ENCODE data around the gene EML4.

Gene EML4

DNA sequence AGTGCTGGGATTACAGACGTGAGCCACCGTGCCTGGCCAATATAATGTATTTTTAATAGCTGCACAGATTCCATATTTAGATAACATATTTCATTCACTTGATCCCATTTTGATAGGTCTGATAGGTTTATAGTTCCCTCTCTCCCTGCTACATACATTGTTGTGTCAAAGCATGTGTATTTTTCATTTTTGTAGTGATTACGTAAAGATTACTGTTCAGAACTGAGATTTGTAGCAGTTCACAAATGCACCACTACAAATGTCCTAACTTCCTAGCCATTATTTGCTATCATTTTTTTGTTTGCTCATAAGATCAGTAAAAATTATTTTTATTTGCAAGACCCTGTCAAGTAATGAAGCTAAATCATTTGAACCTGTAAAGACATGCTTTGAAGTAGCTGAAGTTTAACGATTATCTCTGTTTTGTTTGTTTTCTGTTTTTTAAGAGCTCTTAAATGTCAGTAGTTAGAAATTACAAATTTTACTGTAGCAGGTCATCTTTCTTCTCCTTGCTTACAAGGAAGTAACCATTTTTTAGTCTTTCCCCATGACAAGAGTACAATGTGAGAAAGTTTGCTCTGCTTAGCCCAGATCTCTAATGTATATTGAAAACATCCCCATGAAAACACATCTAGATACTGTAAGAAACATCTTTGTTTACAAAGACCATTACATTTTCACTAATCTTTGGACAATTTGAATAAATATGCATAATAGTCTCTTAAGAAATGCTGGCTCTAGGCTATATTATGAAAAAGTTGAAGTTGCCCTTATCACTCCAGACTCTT lies 54.1 kb downstream of the EML4 start:
- DNase-seq (ENCODE audit: low read depth in 2 of 2): no peak

- DNase-seq (ENCODE audit: low read depth in 2 of 2): no peak
Observed at GRCh38 chr2:42223855-42224268, 54.7 kb downstream of the EML4 start.

- no peak for DNase-seq (ENCODE audit: low read depth in 2 of 2)
Observed at GRCh38 chr2:42224422-42225067, 55.4 kb downstream of the EML4 start.

- no peak for DNase-seq (ENCODE audit: low read depth in 2 of 2)
Observed at GRCh38 chr2:42225573-42225972, 56.4 kb downstream of the EML4 start.

GRCh38 chr2:42227491-42227890 lies 58.3 kb downstream of the EML4 start:
- DNase-seq (ENCODE audit: low read depth in 2 of 2): no peak

DNA sequence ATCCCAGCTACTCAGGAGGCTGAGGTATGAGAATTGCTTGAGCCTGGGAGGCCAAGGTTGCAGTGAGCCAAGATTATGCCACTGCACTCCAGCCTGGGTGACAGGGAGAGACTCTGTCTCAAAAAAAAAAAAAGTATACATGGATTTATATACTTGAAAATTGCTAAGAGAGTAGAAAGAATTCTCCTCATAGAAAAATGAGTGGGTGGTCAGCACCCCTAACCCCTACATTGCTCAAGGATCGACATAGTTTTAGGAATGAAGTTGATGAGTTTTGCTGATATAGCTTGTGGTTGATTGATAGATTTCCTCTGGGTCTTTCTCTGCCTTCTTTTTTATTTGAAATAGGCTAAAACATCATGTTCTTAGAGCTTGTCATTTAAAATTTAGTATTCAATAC lies 58.9 kb downstream of the EML4 start:
- DNase-seq (ENCODE audit: low read depth in 2 of 2): no peak

DNA sequence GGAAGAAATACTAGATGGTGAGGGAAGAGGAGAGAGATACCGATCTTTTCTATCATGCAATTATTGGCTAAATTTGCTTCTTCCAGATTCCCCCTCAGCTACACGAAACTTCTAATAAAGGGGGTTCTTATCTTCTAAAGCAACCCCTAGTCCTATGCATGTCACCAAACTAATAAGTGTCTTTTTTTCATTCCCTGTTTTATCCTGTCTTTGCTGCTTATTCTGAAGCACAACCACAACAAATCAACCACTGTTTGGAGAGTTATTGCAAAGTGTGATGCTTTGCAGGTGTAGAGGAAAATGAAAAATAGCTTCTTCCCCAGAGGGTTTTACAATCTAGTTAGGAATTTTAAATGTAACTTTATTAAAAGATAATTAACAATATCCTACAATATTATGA lies 60.8 kb downstream of the EML4 start:
- DNase-seq (ENCODE audit: low read depth in 2 of 2): no peak

DNA sequence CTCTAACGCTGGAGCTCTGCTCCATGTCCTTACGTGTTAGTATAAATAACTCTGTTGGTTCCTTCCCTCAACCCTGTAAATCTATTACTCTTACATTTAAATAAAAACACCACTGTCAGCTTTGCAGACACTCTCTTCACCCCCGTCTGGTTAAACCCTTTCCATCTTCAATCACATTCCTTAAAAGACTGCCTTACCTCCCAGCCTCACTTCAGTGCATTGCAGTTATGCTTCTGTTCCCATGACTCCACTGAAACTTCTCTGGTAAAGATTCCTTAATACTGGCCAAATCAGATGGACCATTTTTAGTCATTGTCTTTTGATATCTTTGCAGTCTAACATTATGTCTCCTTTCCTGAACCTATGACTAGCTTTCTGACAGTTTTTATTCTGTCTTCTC lies 61.7 kb downstream of the EML4 start:
- no peak for DNase-seq (ENCODE audit: low read depth in 2 of 2)

- no peak for DNase-seq (ENCODE audit: low read depth in 2 of 2)
Observed at GRCh38 chr2:42232024-42232423, 62.9 kb downstream of the EML4 start.

GRCh38 chr2:42233976-42234441 lies 64.9 kb downstream of the EML4 start:
- DNase-seq (ENCODE audit: low read depth in 2 of 2): no peak

DNA sequence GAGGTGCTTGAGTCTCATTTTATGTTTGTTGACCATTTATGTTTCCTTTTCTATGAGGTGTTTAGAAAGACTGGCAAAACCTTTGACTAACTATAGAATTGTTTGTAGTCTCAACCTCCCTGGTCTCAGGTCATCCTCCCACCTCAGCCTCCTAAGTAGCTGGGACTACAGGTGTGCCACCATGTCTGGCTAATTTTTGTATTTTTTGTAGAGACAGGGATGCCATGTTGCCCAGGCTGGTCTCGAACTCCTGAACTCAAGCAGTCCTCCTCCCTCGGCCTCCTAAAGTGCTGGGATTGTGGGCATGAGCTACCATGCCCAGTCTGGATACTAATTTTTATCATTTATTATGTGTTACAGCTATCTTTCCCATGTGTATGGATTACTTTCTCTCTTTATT lies 67.8 kb downstream of the EML4 start:
- DNase-seq (ENCODE audit: low read depth in 2 of 2): no peak

DNA sequence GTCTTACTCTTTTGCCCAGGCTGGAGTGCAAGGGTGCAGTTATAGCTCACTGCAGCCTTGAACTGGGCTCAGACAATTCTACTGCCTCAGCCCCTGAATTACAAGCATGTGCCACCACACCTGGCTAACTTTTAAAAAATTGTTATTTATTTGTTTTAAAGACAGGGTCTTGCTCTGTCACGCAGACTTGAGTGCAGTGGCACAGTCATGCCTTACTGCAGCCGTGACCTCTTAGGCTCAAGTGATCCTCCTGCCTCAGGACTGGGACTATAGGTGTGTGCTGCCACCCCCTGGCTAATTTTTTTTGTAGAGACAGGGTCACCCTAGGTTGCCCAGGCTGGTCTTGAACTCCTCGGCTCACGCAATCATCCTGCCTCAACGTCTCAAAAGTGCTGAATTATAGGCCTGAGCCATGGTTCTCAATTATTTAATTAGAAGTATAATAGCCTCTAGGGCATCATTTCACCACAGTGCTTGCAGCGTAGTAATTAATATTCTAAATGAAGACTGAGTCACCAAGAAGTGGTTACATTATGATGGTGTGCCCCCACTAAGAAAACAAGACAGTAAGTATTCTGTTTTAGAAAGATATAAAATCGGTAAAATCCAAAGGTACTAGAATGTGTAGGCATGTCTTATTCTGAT lies 69.6 kb downstream of the EML4 start:
- DNase-seq (ENCODE audit: low read depth in 2 of 2): no peak

GRCh38 chr2:42239289-42239661 lies 70.1 kb downstream of the EML4 start:
- no peak for DNase-seq (ENCODE audit: low read depth in 2 of 2)

DNA sequence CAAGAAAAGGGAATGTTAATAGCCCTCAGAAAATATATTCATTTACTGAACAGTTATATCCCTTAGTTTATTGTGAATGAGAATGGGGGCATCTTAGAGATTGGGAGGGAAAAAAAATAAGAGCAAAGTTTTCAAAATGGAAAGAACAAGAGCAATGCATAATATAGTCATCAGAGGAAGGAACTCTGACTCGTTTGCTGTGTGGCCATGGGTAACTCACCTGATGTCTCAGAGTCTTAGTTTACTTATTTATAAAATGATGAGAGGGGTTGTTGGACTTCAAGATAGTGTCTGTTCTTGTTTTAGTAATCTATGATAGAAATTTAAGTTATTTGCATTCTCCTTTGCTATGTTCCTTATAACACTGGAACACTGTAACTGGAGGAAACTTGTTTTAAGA lies 70.7 kb downstream of the EML4 start:
- DNase-seq (ENCODE audit: low read depth in 2 of 2): no peak

DNA sequence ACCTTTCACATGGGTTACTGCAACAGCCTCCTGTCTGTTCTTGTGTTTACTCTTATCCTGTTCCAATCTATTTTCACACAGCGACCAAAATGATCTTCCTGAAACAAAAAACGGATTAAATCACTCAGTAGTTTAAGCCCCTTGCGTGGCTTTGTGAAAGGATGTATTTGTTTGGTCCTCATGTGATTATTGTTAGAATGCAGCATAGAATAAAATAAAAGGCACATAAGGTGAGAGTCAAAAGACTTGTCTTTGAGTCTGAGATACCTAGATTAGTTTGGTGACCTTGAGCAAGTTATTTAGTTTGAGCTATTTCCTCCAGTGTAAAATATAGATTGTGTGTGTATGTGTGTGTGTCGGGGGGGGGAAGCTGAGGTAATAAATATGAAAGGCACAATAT lies 72.4 kb downstream of the EML4 start:
- DNase-seq (ENCODE audit: low read depth in 2 of 2): no peak

DNA sequence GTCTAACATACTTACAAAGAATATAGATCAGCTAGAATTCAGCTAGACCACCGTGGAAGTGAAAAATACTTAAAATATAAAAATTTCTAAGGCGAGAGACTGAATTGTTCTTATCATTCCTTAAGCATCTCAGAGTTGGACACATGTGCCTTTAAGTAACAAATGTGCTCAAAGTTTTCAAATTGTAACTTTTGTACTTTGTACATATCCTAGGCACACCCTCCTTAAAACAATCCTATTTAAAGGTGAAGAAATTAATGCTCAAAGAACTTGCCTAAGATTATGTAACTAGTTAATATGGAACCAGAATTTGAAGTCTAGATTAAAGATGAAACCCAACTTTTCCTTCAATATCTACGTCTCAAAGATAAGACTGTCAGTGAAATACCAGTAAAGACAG lies 74.1 kb downstream of the EML4 start:
- no peak for DNase-seq (ENCODE audit: low read depth in 2 of 2)

- DNase-seq (ENCODE audit: low read depth in 2 of 2): no peak
Observed at GRCh38 chr2:42244520-42244919, 75.4 kb downstream of the EML4 start.

- no peak for DNase-seq (ENCODE audit: low read depth in 2 of 2)
Observed at GRCh38 chr2:42245396-42245795, 76.2 kb downstream of the EML4 start.

DNA sequence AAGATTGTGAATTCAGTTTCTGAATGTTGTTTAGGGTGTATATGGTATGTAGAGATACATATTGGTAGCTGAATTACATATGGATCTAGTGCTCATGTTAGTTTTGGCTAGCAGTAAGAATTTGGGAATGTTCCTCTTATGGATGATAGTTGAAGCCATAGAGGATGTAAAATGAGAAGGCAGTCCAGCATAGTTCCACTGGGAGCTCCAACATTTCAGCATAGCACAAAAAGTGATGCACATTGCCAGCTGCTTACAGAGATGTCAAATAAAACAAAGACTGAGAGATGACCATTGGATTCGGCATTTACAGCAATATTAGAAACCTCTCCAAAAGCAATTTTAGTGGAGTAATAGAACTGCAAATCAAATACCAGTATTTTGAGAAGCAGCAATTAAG lies 77.4 kb downstream of the EML4 start:
- no peak for DNase-seq (ENCODE audit: low read depth in 2 of 2)

DNA sequence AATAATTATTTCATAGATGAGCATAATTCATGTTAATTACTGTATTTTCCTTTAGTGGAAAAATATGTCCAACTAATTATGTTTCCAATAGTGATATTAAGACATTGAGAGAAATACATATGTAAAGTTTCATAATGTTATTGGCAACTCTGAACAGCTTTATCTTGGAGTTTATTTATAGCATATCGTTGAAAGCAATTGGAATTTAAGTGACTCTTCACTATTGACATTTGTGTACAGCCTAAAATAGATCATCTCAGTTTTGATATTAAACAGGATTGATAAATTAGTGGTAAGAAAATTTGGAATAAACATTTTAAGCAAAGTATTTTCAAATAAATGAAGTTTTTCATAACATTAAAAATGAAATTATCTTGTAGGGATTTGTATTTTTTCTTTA lies 79.7 kb downstream of the EML4 start:
- DNase-seq (ENCODE audit: low read depth in 2 of 2): no peak

DNA sequence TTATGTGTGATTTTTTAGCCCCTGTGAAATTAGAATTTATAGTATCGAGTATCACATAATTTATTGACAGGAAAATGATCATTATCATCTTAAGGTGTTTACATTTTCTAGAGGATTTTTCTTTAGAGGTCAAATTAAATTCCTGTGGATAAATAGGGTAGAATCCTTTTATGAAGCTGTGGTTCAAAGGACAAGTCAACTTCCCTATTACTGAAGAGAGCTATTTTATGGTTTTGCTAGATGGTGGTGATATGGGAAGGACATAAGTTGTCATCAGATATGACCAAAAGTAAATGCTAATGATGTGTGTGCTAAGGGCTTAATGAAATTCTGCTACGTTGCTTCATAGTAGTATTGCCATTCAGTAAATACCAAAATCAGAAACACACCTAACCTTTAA lies 80.1 kb downstream of the EML4 start:
- DNase-seq (ENCODE audit: low read depth in 2 of 2): no peak

- no peak for DNase-seq (ENCODE audit: low read depth in 2 of 2)
Observed at GRCh38 chr2:42249887-42250286, 80.7 kb downstream of the EML4 start.

- no peak for DNase-seq (ENCODE audit: low read depth in 2 of 2)
Observed at GRCh38 chr2:42250925-42251324, 81.8 kb downstream of the EML4 start.
